Transverse colon (tissue), 4 donors: ENCODE results near the gene ARFGAP3. TPM values are rescaled to one million over a fixed set of nuclear protein-coding genes. Genes with fewer than 3 reads are reported as not detected.

Experiments used
- DNase-seq: peaks from one replicate; pipeline ENCODE4 v3.0.0-alpha.2; 2019
- H3K27ac ChIP-seq, 4 donors: fragments of 200-600 bp; sonication (generic); 2 replicates each; pipeline ENCODE4 v1.5.1; 2016 to 2018; ENCODE audit warnings: inconsistent platforms in 4 of 4
- H3K27me3 ChIP-seq: fragments of 200-600 bp; sonication (generic); 2 replicates; pipeline ENCODE4 v1.5.1; 2017; ENCODE audit warnings: inconsistent platforms
- H3K36me3 ChIP-seq, 4 donors: fragments of 200-600 bp; sonication (generic); 2 replicates each; pipeline ENCODE4 v1.5.1; 2017 to 2019; ENCODE audit warnings: inconsistent platforms in 4 of 4
- H3K4me1 ChIP-seq, 4 donors: fragments of 200-600 bp; sonication (generic); 2 replicates each; pipeline ENCODE4 v1.5.1; 2017 to 2020; ENCODE audit warnings: inconsistent platforms in 4 of 4
- H3K4me3 ChIP-seq, 4 donors: fragments of 200-600 bp; sonication (generic); 1 replicate in 1 of 4; 2 replicates in 3 of 4; pipeline versions ENCODE4 v1.5.1 to v1.6.1; 2017 to 2019; ENCODE audit warnings: inconsistent platforms in 4 of 4
- H3K9me3 ChIP-seq, 2 donors: fragments of 200-600 bp; sonication (generic); 2 replicates each; pipeline ENCODE4 v1.5.1; 2017 to 2019; ENCODE audit warnings: inconsistent platforms in 2 of 2
- CTCF ChIP-seq, 5 experiments: fragments of 200-600 bp in 3 of 5; fragments of 450-650 bp in 2 of 5; sonication (generic) in 3 of 5; IDR thresholded peaks; 1 replicate in 2 of 5; 2 replicates in 3 of 5; pipeline ENCODE4 v1.5.1; 2016 to 2017; ENCODE audit warnings: antibody characterized with exemption in 5 of 5, inconsistent platforms in 3 of 5, mild to moderate bottlenecking in 2 of 5, moderate library complexity in 1 of 5
- EP300 ChIP-seq: sonication (generic); formaldehyde crosslinking; IDR thresholded peaks from one replicate; pipeline ENCODE4 v1.6.1; 2017; ENCODE audit warnings: antibody characterized with exemption, low read depth
- POLR2A ChIP-seq: fragments of 450-650 bp; IDR thresholded peaks from one replicate; pipeline ENCODE4 v1.6.1; 2016; ENCODE audit warnings: antibody characterized with exemption, mild to moderate bottlenecking, moderate library complexity
- POLR2AphosphoS5 ChIP-seq, 3 donors: sonication (generic); formaldehyde crosslinking; IDR thresholded peaks; one replicate each; pipeline ENCODE4 v1.6.1; 2016; ENCODE audit warnings: antibody characterized with exemption in 3 of 3
- WGBS, 2 donors: methylation state at CpG; one replicate each; pipeline ENCODE4 v1.1.5; 2018; ENCODE audit warnings: low coverage in 1 of 2; 5-methylcytosine and 5-hydroxymethylcytosine counted together
- in situ Hi-C, 4 donors: fragments of 200-750 bp; cut with MboI; loops; one replicate each; pipeline versions ENCODE4 v1.15.0 to v1.15.1; 2017; ENCODE audit warnings: low sequenced_read_pairs in 3 of 4, low pct_ligation_motif_present in 1 of 4, low pct_unique_long_range_greater_than_20kb in 1 of 4
- intact Hi-C: fragments of 100-400 bp; cut with DNase I; formaldehyde crosslinking; loops from one replicate; pipeline ENCODE4 v1.15.1; 2023; ENCODE audit warnings: low total_unique reads
- total RNA-seq, 4 donors: library from RNA; depleted of rRNA; stranded (reverse); fragments of >200 nt; gene quantifications; one replicate each; pipeline ENCODE4 v1.1.0, GENCODE V29; 2016

The ARFGAP3 gene
- total RNA-seq, 4 donors from 2014 or later, result 24.3 to 43.5 (median 33.3) TPM

GRCh38 chr22:42770941-42771647, 86.0 kb downstream of the ARFGAP3 start:
- TF ChIP-seq POLR2AphosphoS5 (IDR thresholded peaks at IDR 0.05) (no peak), CTCF (IDR thresholded peaks at IDR 0.05) (no peak), POLR2A (no peak), EP300 (no peak)
- H3K9me3 ChIP-seq, result no peaks in the 10 kb centered on the region
- H3K4me1 ChIP-seq, result peaks cover 3 to 16% (median 8%) of the 10 kb centered on the region in 4 donors
- DNase-seq, result no peak
- no peak overlapping the region for H3K27ac ChIP-seq
- intact Hi-C loops (no loop called here), in situ Hi-C loops (loop anchor here in 1 of 4 donors (10.0 kb wide), 1 partner anchor 106 kb away; no protein-coding TSS in a partner anchor)
- H3K27me3 ChIP-seq, result no peaks in the 10 kb centered on the region
- H3K4me3 ChIP-seq, result no peak overlapping the region
- no peaks in the 10 kb centered on the region for H3K36me3 ChIP-seq
- 91 to 97% methylated on average over 4 to 13 of the region's 15 CpGs for WGBS, 2 donors

GRCh38 chr22:42770448-42770726, 86.7 kb downstream of the ARFGAP3 start:
- TF ChIP-seq EP300, result no peak
- no peaks in the 10 kb centered on the region for H3K9me3 ChIP-seq
- in situ Hi-C loops (loop anchor here in 1 of 4 donors (10.0 kb wide), 1 partner anchor 106 kb away; no protein-coding TSS in a partner anchor), intact Hi-C loops (no loop called here)
- WGBS, 2 donors, result 77 to 82% methylated on average over 2 to 4 of the region's 4 CpGs
- no peaks in the 10 kb centered on the region for H3K27me3 ChIP-seq
- H3K36me3 ChIP-seq, result no peaks in the 10 kb centered on the region
- DNase-seq, result no peak
- no peak overlapping the region for H3K27ac ChIP-seq
- peak overlapping the region in 1 of 4 donors; percentile 16 for H3K4me3 ChIP-seq
- peaks cover 3 to 16% (median 8%) of the 10 kb centered on the region in 4 donors for H3K4me1 ChIP-seq

- Histone ChIP-seq H3K27me3 (no peaks in the 10 kb centered on the region), H3K27ac (no peak overlapping the region), H3K4me1 (peaks cover 3 to 16% (median 8%) of the 10 kb centered on the region in 4 donors), H3K9me3 (no peaks in the 10 kb centered on the region), H3K4me3 (peak overlapping the region in 3 of 4 donors; percentile 0 to 16 (median 13)), H3K36me3 (no peaks in the 10 kb centered on the region)
- intact Hi-C loops, result no loop called here
- peak; percentile 54 for DNase-seq
- TF ChIP-seq POLR2AphosphoS5 (IDR thresholded peaks at IDR 0.05) (no peak), POLR2A (no peak), EP300 (no peak), CTCF (IDR thresholded peaks at IDR 0.05) (no peak)
- in situ Hi-C loops, result loop anchor here in 1 of 4 donors (10.0 kb wide), 1 partner anchor 105 kb away; no protein-coding TSS in a partner anchor
- WGBS, 2 donors, result 20% methylated on average over 47 of the region's 50 CpGs; no CpG with 5 or more reads in 1 of the 2 donors
Measured at GRCh38 chr22:42769574-42770447, 87.3 kb downstream of the ARFGAP3 start.

GRCh38 chr22:42769238-42769573, 87.9 kb downstream of the ARFGAP3 start:
- Histone ChIP-seq H3K4me1 (peaks cover 3 to 16% (median 8%) of the 10 kb centered on the region in 4 donors), H3K9me3 (no peaks in the 10 kb centered on the region), H3K27ac (no peak overlapping the region), H3K4me3 (no peak overlapping the region), H3K27me3 (no peaks in the 10 kb centered on the region), H3K36me3 (no peaks in the 10 kb centered on the region)
- 88% methylated on average over 8 of the region's 11 CpGs; no CpG with 5 or more reads in 1 of the 2 donors for WGBS, 2 donors
- in situ Hi-C loops, result no loop called here
- no peak for DNase-seq
- intact Hi-C loops, result no loop called here
- TF ChIP-seq POLR2AphosphoS5 (IDR thresholded peaks at IDR 0.05) (no peak), CTCF (IDR thresholded peaks at IDR 0.05) (no peak), EP300 (no peak), POLR2A (no peak)
